ENCODE measurements around the gene EHMT1.

The EHMT1 gene

DNA sequence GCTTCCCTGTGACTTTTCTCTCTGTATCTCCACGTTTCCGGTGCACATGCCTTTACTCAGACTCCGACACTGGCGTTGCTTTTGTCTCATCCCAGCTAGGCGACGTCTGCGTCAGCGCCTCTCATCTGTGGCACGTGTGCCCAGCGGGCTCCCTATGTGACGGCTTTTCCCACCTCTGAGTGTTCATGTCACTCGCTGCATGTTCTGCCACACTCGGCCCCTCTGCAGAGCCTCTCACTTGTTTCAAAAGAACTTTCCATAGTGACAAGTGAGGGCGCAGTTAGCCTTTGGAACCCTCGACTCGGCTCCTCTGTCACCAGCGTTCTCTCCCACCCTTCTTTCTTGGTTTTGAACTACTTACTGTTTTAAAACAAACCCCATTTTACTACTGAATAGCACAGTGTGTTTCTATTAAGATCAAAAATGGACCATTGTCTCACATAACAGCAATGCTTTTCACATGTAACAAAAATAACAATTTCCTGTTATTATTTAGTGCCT, 145.4 kb downstream of the EHMT1 start:
- 92% methylated on average over 17 of the region's 17 CpGs for WGBS (ENCODE audit: insufficient coverage)
- no peak overlapping the region for H3K4me3 ChIP-seq (ENCODE audit: control insufficient read depth in 1 of 7, extremely low read depth in 1 of 7, insufficient read depth in 4 of 7, low read depth in 2 of 7, low read length in 6 of 7)
- no peak for DNase-seq
- no peaks in the 10 kb centered on the region for H3K27me3 ChIP-seq (replicated peaks in 2 of 5; ENCODE audit: control insufficient read depth in 4 of 5, insufficient read depth in 5 of 5, low read length in 4 of 5)
- H3K4me1 ChIP-seq (ENCODE audit: control extremely low read depth in 1 of 4, control insufficient read depth in 4 of 4, insufficient read depth in 4 of 4, low read length in 3 of 4), result no peaks in the 10 kb centered on the region
- H3K27ac ChIP-seq (ENCODE audit: insufficient read depth in 1 of 2, low read depth in 1 of 2, low read length in 2 of 2, poor library complexity in 1 of 2, severe bottlenecking in 2 of 2), result no peak overlapping the region
- CTCF ChIA-PET, result no interaction called here
- POLR2A ChIA-PET, result no interaction called here
- H3K9me3 ChIP-seq (ENCODE audit: control extremely low read depth in 1 of 5, control insufficient read depth in 4 of 5, insufficient read depth in 2 of 5, low read depth in 1 of 5, low read length in 4 of 5), result peaks cover 0 to under 1% (median 0%) of the 10 kb centered on the region in 5 experiments
- H3K36me3 ChIP-seq (ENCODE audit: control insufficient read depth in 4 of 4, insufficient read depth in 4 of 4, low read length in 3 of 4), result peaks cover 22 to 78% (median 64%) of the 10 kb centered on the region in 4 experiments

DNA sequence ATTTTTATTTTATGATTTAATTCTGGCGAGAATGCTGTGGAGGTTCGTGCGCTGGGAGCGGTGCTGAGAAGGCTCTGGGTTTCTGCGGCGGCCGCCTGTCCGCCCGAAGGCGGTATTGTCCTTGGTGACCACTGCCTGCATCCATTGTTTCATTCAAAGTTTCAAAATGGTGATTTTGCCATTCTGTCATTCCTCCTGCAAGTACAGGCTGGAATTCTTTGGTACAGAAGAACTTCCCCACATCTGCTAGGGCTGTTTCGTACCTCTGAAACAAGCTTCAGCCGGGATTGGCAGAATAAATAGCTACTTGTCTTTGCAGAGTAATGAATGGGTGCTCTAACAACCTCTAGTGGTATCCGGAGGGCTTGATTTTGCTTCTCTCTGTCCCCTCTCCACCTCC, 146.2 kb downstream of the EHMT1 start:
- DNase-seq, result no peak
- POLR2A ChIA-PET, result interaction anchor here (0.6 kb wide), 2 partner anchors 12 to 172 kb away, joined by 3 to 5 read pairs; no protein-coding TSS in a partner anchor
- H3K27me3 ChIP-seq (replicated peaks in 2 of 5; ENCODE audit: control insufficient read depth in 4 of 5, insufficient read depth in 5 of 5, low read length in 4 of 5), result no peaks in the 10 kb centered on the region
- H3K4me3 ChIP-seq (ENCODE audit: control insufficient read depth in 1 of 7, extremely low read depth in 1 of 7, insufficient read depth in 4 of 7, low read depth in 2 of 7, low read length in 6 of 7), result no peak overlapping the region
- WGBS (ENCODE audit: insufficient coverage), result 97% methylated on average over 11 of the region's 13 CpGs
- peaks cover 28 to 78% (median 64%) of the 10 kb centered on the region in 4 experiments for H3K36me3 ChIP-seq (ENCODE audit: control insufficient read depth in 4 of 4, insufficient read depth in 4 of 4, low read length in 3 of 4)
- CTCF ChIA-PET, result interaction anchor here (1.7 kb wide), 1 partner anchor 14 kb away, joined by 4 read pairs; no protein-coding TSS in a partner anchor
- no peaks in the 10 kb centered on the region for H3K4me1 ChIP-seq (ENCODE audit: control extremely low read depth in 1 of 4, control insufficient read depth in 4 of 4, insufficient read depth in 4 of 4, low read length in 3 of 4)
- peaks cover 0 to 5% (median 3%) of the 10 kb centered on the region in 5 experiments for H3K9me3 ChIP-seq (ENCODE audit: control extremely low read depth in 1 of 5, control insufficient read depth in 4 of 5, insufficient read depth in 2 of 5, low read depth in 1 of 5, low read length in 4 of 5)
- H3K27ac ChIP-seq (ENCODE audit: insufficient read depth in 1 of 2, low read depth in 1 of 2, low read length in 2 of 2, poor library complexity in 1 of 2, severe bottlenecking in 2 of 2), result no peak overlapping the region

- no peaks in the 10 kb centered on the region for H3K4me1 ChIP-seq (ENCODE audit: control extremely low read depth in 1 of 4, control insufficient read depth in 4 of 4, insufficient read depth in 4 of 4, low read length in 3 of 4)
- H3K9me3 ChIP-seq (ENCODE audit: control extremely low read depth in 1 of 5, control insufficient read depth in 4 of 5, insufficient read depth in 2 of 5, low read depth in 1 of 5, low read length in 4 of 5), result peaks cover 0 to 9% (median 5%) of the 10 kb centered on the region in 5 experiments
- H3K4me3 ChIP-seq (ENCODE audit: control insufficient read depth in 1 of 7, extremely low read depth in 1 of 7, insufficient read depth in 4 of 7, low read depth in 2 of 7, low read length in 6 of 7), result no peak overlapping the region
- H3K27me3 ChIP-seq (replicated peaks in 2 of 5; ENCODE audit: control insufficient read depth in 4 of 5, insufficient read depth in 5 of 5, low read length in 4 of 5), result no peaks in the 10 kb centered on the region
- H3K36me3 ChIP-seq (ENCODE audit: control insufficient read depth in 4 of 4, insufficient read depth in 4 of 4, low read length in 3 of 4), result peaks cover 32 to 78% (median 63%) of the 10 kb centered on the region in 4 experiments
- POLR2A ChIA-PET, result interaction anchor here (0.6 kb wide), 1 partner anchor 173 kb away, joined by 5 read pairs; no protein-coding TSS in a partner anchor
- CTCF ChIA-PET, result interaction anchor here (1.0 to 1.7 kb wide), 2 partner anchors 10 to 13 kb away, joined by 3 to 4 read pairs; no protein-coding TSS in a partner anchor
- DNase-seq, result no peak
- WGBS (ENCODE audit: insufficient coverage), result 100% methylated on average over 6 of the region's 13 CpGs
- no peak overlapping the region for H3K27ac ChIP-seq (ENCODE audit: insufficient read depth in 1 of 2, low read depth in 1 of 2, low read length in 2 of 2, poor library complexity in 1 of 2, severe bottlenecking in 2 of 2)
These were observed 146.7 kb downstream of the EHMT1 start for GRCh38 chr9:137765536-137765935.

DNA sequence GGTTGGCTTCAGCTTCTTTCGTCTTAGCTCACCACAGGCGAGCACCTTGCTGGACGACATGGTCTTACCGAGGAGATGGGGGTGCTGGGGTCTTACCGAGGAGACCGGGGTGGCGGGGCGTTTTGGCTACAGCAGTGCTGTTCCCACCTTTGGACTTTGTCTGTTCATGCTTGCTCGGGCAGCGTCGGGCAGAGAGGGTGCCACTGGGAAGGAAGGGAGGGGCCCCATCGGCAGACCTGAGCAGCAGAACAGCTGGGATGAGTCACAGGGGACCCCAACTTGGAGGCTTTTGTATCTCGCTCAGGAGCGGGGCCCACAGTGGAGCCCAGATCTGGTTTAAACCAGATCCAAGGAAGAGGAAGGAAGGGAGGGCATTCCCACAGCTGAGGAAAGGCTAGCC, 152.8 kb downstream of the EHMT1 start:
- Histone ChIP-seq H3K27me3 (replicated peaks in 2 of 5; ENCODE audit: control insufficient read depth in 4 of 5, insufficient read depth in 5 of 5, low read length in 4 of 5) (no peaks in the 10 kb centered on the region), H3K36me3 (ENCODE audit: control insufficient read depth in 4 of 4, insufficient read depth in 4 of 4, low read length in 3 of 4) (peaks cover 27 to 81% (median 56%) of the 10 kb centered on the region in 4 experiments), H3K27ac (ENCODE audit: insufficient read depth in 1 of 2, low read depth in 1 of 2, low read length in 2 of 2, poor library complexity in 1 of 2, severe bottlenecking in 2 of 2) (no peak overlapping the region), H3K4me1 (ENCODE audit: control extremely low read depth in 1 of 4, control insufficient read depth in 4 of 4, insufficient read depth in 4 of 4, low read length in 3 of 4) (no peaks in the 10 kb centered on the region), H3K4me3 (ENCODE audit: control insufficient read depth in 1 of 7, extremely low read depth in 1 of 7, insufficient read depth in 4 of 7, low read depth in 2 of 7, low read length in 6 of 7) (no peak overlapping the region), H3K9me3 (ENCODE audit: control extremely low read depth in 1 of 5, control insufficient read depth in 4 of 5, insufficient read depth in 2 of 5, low read depth in 1 of 5, low read length in 4 of 5) (peaks cover 0 to 9% (median 5%) of the 10 kb centered on the region in 5 experiments)
- DNase-seq, result no peak
- ChIA-PET CTCF (no interaction called here), POLR2A (no interaction called here)
- WGBS (ENCODE audit: insufficient coverage), result 98% methylated on average over 13 of the region's 14 CpGs

DNA sequence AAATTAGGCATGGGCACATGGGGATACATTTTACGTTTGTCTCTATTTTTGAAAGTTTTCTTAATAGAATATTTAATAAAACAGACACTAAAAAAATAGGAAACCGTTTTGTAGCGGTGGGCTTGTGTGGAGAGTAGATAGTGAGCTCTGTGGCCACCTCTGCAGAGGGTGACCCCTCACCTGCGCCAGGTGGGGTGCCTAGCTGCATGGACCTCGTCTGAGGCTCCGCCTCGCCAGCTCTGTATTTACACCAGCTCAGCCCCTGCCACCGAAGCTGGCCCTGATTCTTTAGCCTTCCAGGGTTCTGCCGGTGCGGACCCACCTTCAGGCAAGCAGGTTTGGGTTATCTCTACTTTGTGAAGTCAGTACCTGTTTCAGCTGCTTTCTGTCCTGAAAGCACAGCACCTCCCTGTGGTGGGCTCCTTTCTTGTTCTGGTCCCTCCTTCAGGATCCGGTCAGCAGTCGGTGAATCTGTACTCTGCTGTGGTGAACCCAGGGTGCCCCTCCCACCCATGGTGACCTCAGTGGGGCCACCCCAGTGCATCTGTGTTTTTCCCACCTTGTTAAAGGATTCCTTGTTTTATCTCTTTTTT, 153.6 kb downstream of the EHMT1 start:
- CTCF ChIA-PET, result no interaction called here
- Histone ChIP-seq H3K27ac (ENCODE audit: insufficient read depth in 1 of 2, low read depth in 1 of 2, low read length in 2 of 2, poor library complexity in 1 of 2, severe bottlenecking in 2 of 2) (no peak overlapping the region), H3K9me3 (ENCODE audit: control extremely low read depth in 1 of 5, control insufficient read depth in 4 of 5, insufficient read depth in 2 of 5, low read depth in 1 of 5, low read length in 4 of 5) (peaks cover 0 to 9% (median 5%) of the 10 kb centered on the region in 5 experiments), H3K4me3 (ENCODE audit: control insufficient read depth in 1 of 7, extremely low read depth in 1 of 7, insufficient read depth in 4 of 7, low read depth in 2 of 7, low read length in 6 of 7) (no peak overlapping the region), H3K36me3 (ENCODE audit: control insufficient read depth in 4 of 4, insufficient read depth in 4 of 4, low read length in 3 of 4) (peaks cover 29 to 82% (median 54%) of the 10 kb centered on the region in 4 experiments), H3K27me3 (replicated peaks in 2 of 5; ENCODE audit: control insufficient read depth in 4 of 5, insufficient read depth in 5 of 5, low read length in 4 of 5) (no peaks in the 10 kb centered on the region), H3K4me1 (ENCODE audit: control extremely low read depth in 1 of 4, control insufficient read depth in 4 of 4, insufficient read depth in 4 of 4, low read length in 3 of 4) (no peaks in the 10 kb centered on the region)
- POLR2A ChIA-PET, result no interaction called here
- DNase-seq, result peak in 2 of 3 donors; percentile 8 to 9
- WGBS (ENCODE audit: insufficient coverage), result 100% methylated on average over 10 of the region's 12 CpGs

GRCh38 chr9:137774775-137775386, 156.1 kb downstream of the EHMT1 start:
- Histone ChIP-seq H3K27ac (ENCODE audit: insufficient read depth in 1 of 2, low read depth in 1 of 2, low read length in 2 of 2, poor library complexity in 1 of 2, severe bottlenecking in 2 of 2) (no peak overlapping the region), H3K27me3 (replicated peaks in 2 of 5; ENCODE audit: control insufficient read depth in 4 of 5, insufficient read depth in 5 of 5, low read length in 4 of 5) (no peaks in the 10 kb centered on the region), H3K4me3 (ENCODE audit: control insufficient read depth in 1 of 7, extremely low read depth in 1 of 7, insufficient read depth in 4 of 7, low read depth in 2 of 7, low read length in 6 of 7) (no peak overlapping the region), H3K36me3 (ENCODE audit: control insufficient read depth in 4 of 4, insufficient read depth in 4 of 4, low read length in 3 of 4) (peaks cover 25 to 92% (median 65%) of the 10 kb centered on the region in 4 experiments), H3K4me1 (ENCODE audit: control extremely low read depth in 1 of 4, control insufficient read depth in 4 of 4, insufficient read depth in 4 of 4, low read length in 3 of 4) (no peaks in the 10 kb centered on the region), H3K9me3 (ENCODE audit: control extremely low read depth in 1 of 5, control insufficient read depth in 4 of 5, insufficient read depth in 2 of 5, low read depth in 1 of 5, low read length in 4 of 5) (peaks cover 0 to 7% (median 0%) of the 10 kb centered on the region in 5 experiments)
- WGBS (ENCODE audit: insufficient coverage), result 98% methylated on average over 23 of the region's 24 CpGs
- CTCF ChIA-PET, result interaction anchor here (0.9 kb wide), 1 partner anchor 9 kb away, joined by 3 read pairs; no protein-coding TSS in a partner anchor
- DNase-seq, result no peak
- POLR2A ChIA-PET, result no interaction called here
